SK-N-SH (cell line): Measurements from ENCODE around the gene MAST4. TPM values are rescaled to one million over a fixed set of nuclear protein-coding genes. Genes with fewer than 3 reads are reported as not detected.

Experiments used
- CTCF ChIA-PET: fragments of 300-600, 350-600 bp; formaldehyde crosslinking; extraction: SDS; loops from one replicate; lab custom pipeline; 2021; lab: Yijun Ruan, JAX
- POLR2A ChIA-PET: fragments of 350-600 bp; sonication (Branson Sonifier 250); formaldehyde crosslinking; extraction: SDS; loops from one replicate; lab custom pipeline; 2020; ENCODE audit warnings: antibody characterized with exemption, inconsistent platforms; lab: Yijun Ruan, JAX
- DNase-seq: peaks from one replicate; pipeline ENCODE4 v3.0.0; 2012
- H2AFZ ChIP-seq: fragments of 200-600 bp; sonication (generic); 2 replicates; pipeline ENCODE4 v1.8.1; 2016; ENCODE audit warnings: antibody characterized with exemption, mild to moderate bottlenecking, low read depth
- H3F3A ChIP-seq: fragments of 200-600 bp; sonication (generic); replicated peaks from 2 replicates; pipeline ENCODE3; 2016; ENCODE audit warnings: antibody characterized with exemption, mild to moderate bottlenecking; ENCODE audit not compliant: insufficient read depth
- H3K27ac ChIP-seq, 2 experiments: fragments of 200-500 bp in 1 of 2; fragments of 200-600 bp in 1 of 2; sonication (Bioruptor generic) in 1 of 2; sonication (generic), shearing (Covaris generic) in 1 of 2; 2 replicates each; pipeline versions ENCODE4 v1.5.1 to v1.6.1; 2014 to 2016; ENCODE audit warnings: low read depth in 2 of 2, inconsistent platforms in 1 of 2, low read length in 1 of 2, mild to moderate bottlenecking in 1 of 2, mixed read lengths in 1 of 2
- H3K27me3 ChIP-seq: fragments of 200-600 bp; sonication (generic), shearing (Covaris generic); 2 replicates; pipeline ENCODE4 v1.6.1; 2016; ENCODE audit warnings: mixed run types; ENCODE audit not compliant: insufficient read depth
- H3K36me3 ChIP-seq, 2 experiments: fragments of 200-500 bp in 1 of 2; fragments of 200-600 bp in 1 of 2; sonication (Bioruptor generic) in 1 of 2; sonication (generic) in 1 of 2; replicated peaks in 1 of 2; 2 replicates each; pipeline versions ENCODE3 to v1.5.1; 2014 to 2016; ENCODE audit warnings: low read length in 1 of 2, mild to moderate bottlenecking in 1 of 2; ENCODE audit not compliant: insufficient read depth in 2 of 2, control insufficient read depth in 1 of 2
- H3K4me1 ChIP-seq, 2 experiments: fragments of 200-500 bp in 1 of 2; fragments of 200-600 bp in 1 of 2; sonication (Bioruptor generic) in 1 of 2; sonication (generic), shearing (Covaris generic) in 1 of 2; 2 replicates each; pipeline versions ENCODE4 v1.5.1 to v1.6.1; 2014 to 2016; ENCODE audit warnings: low read depth in 1 of 2, low read length in 1 of 2, mixed run types in 1 of 2; ENCODE audit not compliant: insufficient read depth in 2 of 2, control insufficient read depth in 1 of 2
- H3K4me2 ChIP-seq: fragments of 200-600 bp; sonication (generic), shearing (Covaris generic); 2 replicates; pipeline ENCODE4 v1.6.1; 2017; ENCODE audit warnings: mixed run types
- H3K4me3 ChIP-seq, 2 experiments: fragments of 200-500 bp in 1 of 2; fragments of 200-600 bp in 1 of 2; sonication (Bioruptor generic) in 1 of 2; sonication (generic), shearing (Covaris generic) in 1 of 2; 2 replicates each; pipeline versions ENCODE4 v1.5.1 to v1.8.1; 2014 to 2016; ENCODE audit warnings: low read depth in 2 of 2, inconsistent platforms in 1 of 2, low read length in 1 of 2, mild to moderate bottlenecking in 1 of 2, mixed read lengths in 1 of 2, moderate library complexity in 1 of 2
- H3K79me2 ChIP-seq: fragments of 200-600 bp; sonication (generic); 2 replicates; pipeline ENCODE4 v1.8.1; 2017; ENCODE audit warnings: mild to moderate bottlenecking; ENCODE audit not compliant: insufficient read depth
- H3K9ac ChIP-seq: fragments of 200-600 bp; sonication (generic); 2 replicates; pipeline ENCODE4 v1.6.1; 2017; ENCODE audit warnings: mixed run types
- H3K9me2 ChIP-seq: fragments of 200-600 bp; sonication (generic); 2 replicates; pipeline ENCODE4 v1.6.1; 2017; ENCODE audit warnings: mixed run types
- H3K9me3 ChIP-seq: fragments of 200-600 bp; sonication (generic); 2 replicates; pipeline ENCODE4 v1.6.1; 2017; ENCODE audit warnings: mixed run types, mild to moderate bottlenecking, moderate library complexity
- H4K20me1 ChIP-seq: fragments of 200-600 bp; sonication (generic); 2 replicates; pipeline ENCODE4 v1.6.1; 2017; ENCODE audit warnings: mild to moderate bottlenecking, mixed run types; ENCODE audit not compliant: insufficient read depth
- CHD2 ChIP-seq: fragments of 150-350 bp; IDR thresholded peaks from 2 replicates; pipeline ENCODE4 v1.6.1; 2018; ENCODE audit warnings: low read length; ENCODE audit not compliant: partially characterized antibody
- FOXJ3 ChIP-seq: sonication (generic); formaldehyde crosslinking; IDR thresholded peaks from 2 replicates; pipeline ENCODE4 v1.5.1; 2020; ENCODE audit warnings: mild to moderate bottlenecking, missing genetic modification reagents
- GABPA ChIP-seq: IDR thresholded peaks from 2 replicates; pipeline ENCODE4 v1.4.0; 2012; ENCODE audit warnings: low read depth, mild to moderate bottlenecking
- NFIC ChIP-seq: IDR thresholded peaks from 2 replicates; pipeline ENCODE4 v1.4.0; 2012; ENCODE audit warnings: borderline replicate concordance
- NRF1 ChIP-seq: IDR thresholded peaks from 2 replicates; pipeline ENCODE4 v1.6.1; 2012; ENCODE audit warnings: low read depth, mild to moderate bottlenecking, low read length
- PBX3 ChIP-seq: IDR thresholded peaks from 2 replicates; pipeline ENCODE4; 2012
- POLR2AphosphoS5 ChIP-seq: IDR thresholded peaks from 2 replicates; pipeline ENCODE4 v1.6.1; 2012; ENCODE audit warnings: low read depth, low read length
- RCOR1 ChIP-seq: fragments of 150-350 bp; IDR thresholded peaks from 2 replicates; pipeline ENCODE4 v1.6.1; 2017; ENCODE audit warnings: antibody characterized with exemption, low read length
- RFX5 ChIP-seq: IDR thresholded peaks from 2 replicates; pipeline ENCODE4 v1.6.1; 2012; ENCODE audit warnings: mild to moderate bottlenecking, improper control_type of control experiment, low read length
- SMC3 ChIP-seq: IDR thresholded peaks from 2 replicates; pipeline ENCODE4 v1.6.1; 2012; ENCODE audit warnings: low read depth, low read length, improper control_type of control experiment
- WGBS: methylation state at CpG from one replicate; pipeline ENCODE4 v1.1.6; 2017; ENCODE audit warnings: low lambda C conversion rate; 5-methylcytosine and 5-hydroxymethylcytosine counted together
- polyA plus RNA-seq, 3 experiments: library from polyadenylated mRNA; depleted of rRNA; stranded (reverse); fragments of >200 nt; gene quantifications; 2 replicates each; pipeline ENCODE4 v1.2.3, GENCODE V29; 2012
- TF ChIP-seq, protein P1 (sequence below): IDR thresholded peaks from 2 replicates; pipeline ENCODE4 v1.4.0; 2012; ENCODE audit warnings: low read depth, borderline replicate concordance
- TF ChIP-seq, protein P2 (sequence below): IDR thresholded peaks from 2 replicates; pipeline ENCODE4 v1.4.0; 2012; ENCODE audit warnings: low read depth
- TF ChIP-seq, protein P3 (sequence below): IDR thresholded peaks from 2 replicates; pipeline ENCODE4 v1.4.0; 2012; ENCODE audit warnings: low read depth, borderline replicate concordance
- TF ChIP-seq, protein P4 (sequence below): fragments of 200-600 bp; sonication (generic); IDR thresholded peaks from 2 replicates; pipeline ENCODE4 v1.6.1; 2017; ENCODE audit warnings: antibody characterized with exemption, mild to moderate bottlenecking, moderate library complexity
- TF ChIP-seq, protein P5 (sequence below): fragments of 150-350 bp; IDR thresholded peaks from 2 replicates; pipeline ENCODE4 v1.6.1; 2017; ENCODE audit warnings: antibody characterized with exemption, low read length, low read depth, borderline replicate concordance
- TF ChIP-seq, protein P6 (sequence below): IDR thresholded peaks from 2 replicates; pipeline ENCODE4 v1.6.1; 2012; ENCODE audit warnings: mild to moderate bottlenecking, low read depth, low read length, moderate library complexity

Gene MAST4
- polyA plus RNA-seq, 1 of the 3 experiments (the other 2 are of a cell fraction): 2.2 TPM

- no peaks in the 10 kb centered on the region for H3K9me3 ChIP-seq
- no peaks in the 10 kb centered on the region for H3F3A ChIP-seq
- TF ChIP-seq, protein P1, sequence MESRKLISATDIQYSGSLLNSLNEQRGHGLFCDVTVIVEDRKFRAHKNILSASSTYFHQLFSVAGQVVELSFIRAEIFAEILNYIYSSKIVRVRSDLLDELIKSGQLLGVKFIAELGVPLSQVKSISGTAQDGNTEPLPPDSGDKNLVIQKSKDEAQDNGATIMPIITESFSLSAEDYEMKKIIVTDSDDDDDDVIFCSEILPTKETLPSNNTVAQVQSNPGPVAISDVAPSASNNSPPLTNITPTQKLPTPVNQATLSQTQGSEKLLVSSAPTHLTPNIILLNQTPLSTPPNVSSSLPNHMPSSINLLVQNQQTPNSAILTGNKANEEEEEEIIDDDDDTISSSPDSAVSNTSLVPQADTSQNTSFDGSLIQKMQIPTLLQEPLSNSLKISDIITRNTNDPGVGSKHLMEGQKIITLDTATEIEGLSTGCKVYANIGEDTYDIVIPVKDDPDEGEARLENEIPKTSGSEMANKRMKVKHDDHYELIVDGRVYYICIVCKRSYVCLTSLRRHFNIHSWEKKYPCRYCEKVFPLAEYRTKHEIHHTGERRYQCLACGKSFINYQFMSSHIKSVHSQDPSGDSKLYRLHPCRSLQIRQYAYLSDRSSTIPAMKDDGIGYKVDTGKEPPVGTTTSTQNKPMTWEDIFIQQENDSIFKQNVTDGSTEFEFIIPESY: no peak
- TF ChIP-seq, protein P2, sequence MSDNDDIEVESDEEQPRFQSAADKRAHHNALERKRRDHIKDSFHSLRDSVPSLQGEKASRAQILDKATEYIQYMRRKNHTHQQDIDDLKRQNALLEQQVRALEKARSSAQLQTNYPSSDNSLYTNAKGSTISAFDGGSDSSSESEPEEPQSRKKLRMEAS: no peak
- TF ChIP-seq, all 33 proteins: peak for 0
- Histone ChIP-seq H3K27me3 (no peaks in the 10 kb centered on the region), H3K4me3 (no peak overlapping the region), H3K79me2 (no peaks in the 10 kb centered on the region), H4K20me1 (no peaks in the 10 kb centered on the region), H3K9me2 (no peaks in the 10 kb centered on the region), H3K9ac (no peak overlapping the region), H3K4me2 (no peak overlapping the region), H3K4me1 (no peaks in the 10 kb centered on the region), H2AFZ (no peak overlapping the region), H3K27ac (no peak overlapping the region), H3K36me3 (no peaks in the 10 kb centered on the region)
- ChIA-PET POLR2A (interaction anchor here (0.6 kb wide), 1 partner anchor 33 kb away, joined by 5 read pairs; no protein-coding TSS in a partner anchor), CTCF (no interaction called here)
- no peak for DNase-seq
Observed at GRCh38 chr5:66609615-66610014, 13.4 kb downstream of the MAST4 start.

GRCh38 chr5:66612226-66612625, 16.0 kb downstream of the MAST4 start:
- H4K20me1 ChIP-seq: no peaks in the 10 kb centered on the region
- TF ChIP-seq GABPA (no peak), NRF1 (no peak), FOXJ3 (CRISPR knock-in tag) (no peak), NFIC (no peak), SMC3 (no peak), POLR2AphosphoS5 (no peak), RFX5 (no peak), CHD2 (no peak), PBX3 (no peak), RCOR1 (no peak)
- TF ChIP-seq, protein P3, sequence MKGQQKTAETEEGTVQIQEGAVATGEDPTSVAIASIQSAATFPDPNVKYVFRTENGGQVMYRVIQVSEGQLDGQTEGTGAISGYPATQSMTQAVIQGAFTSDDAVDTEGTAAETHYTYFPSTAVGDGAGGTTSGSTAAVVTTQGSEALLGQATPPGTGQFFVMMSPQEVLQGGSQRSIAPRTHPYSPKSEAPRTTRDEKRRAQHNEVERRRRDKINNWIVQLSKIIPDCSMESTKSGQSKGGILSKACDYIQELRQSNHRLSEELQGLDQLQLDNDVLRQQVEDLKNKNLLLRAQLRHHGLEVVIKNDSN: no peak
- TF ChIP-seq, protein P4, sequence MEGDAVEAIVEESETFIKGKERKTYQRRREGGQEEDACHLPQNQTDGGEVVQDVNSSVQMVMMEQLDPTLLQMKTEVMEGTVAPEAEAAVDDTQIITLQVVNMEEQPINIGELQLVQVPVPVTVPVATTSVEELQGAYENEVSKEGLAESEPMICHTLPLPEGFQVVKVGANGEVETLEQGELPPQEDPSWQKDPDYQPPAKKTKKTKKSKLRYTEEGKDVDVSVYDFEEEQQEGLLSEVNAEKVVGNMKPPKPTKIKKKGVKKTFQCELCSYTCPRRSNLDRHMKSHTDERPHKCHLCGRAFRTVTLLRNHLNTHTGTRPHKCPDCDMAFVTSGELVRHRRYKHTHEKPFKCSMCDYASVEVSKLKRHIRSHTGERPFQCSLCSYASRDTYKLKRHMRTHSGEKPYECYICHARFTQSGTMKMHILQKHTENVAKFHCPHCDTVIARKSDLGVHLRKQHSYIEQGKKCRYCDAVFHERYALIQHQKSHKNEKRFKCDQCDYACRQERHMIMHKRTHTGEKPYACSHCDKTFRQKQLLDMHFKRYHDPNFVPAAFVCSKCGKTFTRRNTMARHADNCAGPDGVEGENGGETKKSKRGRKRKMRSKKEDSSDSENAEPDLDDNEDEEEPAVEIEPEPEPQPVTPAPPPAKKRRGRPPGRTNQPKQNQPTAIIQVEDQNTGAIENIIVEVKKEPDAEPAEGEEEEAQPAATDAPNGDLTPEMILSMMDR: no peak
- TF ChIP-seq, protein P5, sequence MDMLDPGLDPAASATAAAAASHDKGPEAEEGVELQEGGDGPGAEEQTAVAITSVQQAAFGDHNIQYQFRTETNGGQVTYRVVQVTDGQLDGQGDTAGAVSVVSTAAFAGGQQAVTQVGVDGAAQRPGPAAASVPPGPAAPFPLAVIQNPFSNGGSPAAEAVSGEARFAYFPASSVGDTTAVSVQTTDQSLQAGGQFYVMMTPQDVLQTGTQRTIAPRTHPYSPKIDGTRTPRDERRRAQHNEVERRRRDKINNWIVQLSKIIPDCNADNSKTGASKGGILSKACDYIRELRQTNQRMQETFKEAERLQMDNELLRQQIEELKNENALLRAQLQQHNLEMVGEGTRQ: no peak
- TF ChIP-seq, protein P6, sequence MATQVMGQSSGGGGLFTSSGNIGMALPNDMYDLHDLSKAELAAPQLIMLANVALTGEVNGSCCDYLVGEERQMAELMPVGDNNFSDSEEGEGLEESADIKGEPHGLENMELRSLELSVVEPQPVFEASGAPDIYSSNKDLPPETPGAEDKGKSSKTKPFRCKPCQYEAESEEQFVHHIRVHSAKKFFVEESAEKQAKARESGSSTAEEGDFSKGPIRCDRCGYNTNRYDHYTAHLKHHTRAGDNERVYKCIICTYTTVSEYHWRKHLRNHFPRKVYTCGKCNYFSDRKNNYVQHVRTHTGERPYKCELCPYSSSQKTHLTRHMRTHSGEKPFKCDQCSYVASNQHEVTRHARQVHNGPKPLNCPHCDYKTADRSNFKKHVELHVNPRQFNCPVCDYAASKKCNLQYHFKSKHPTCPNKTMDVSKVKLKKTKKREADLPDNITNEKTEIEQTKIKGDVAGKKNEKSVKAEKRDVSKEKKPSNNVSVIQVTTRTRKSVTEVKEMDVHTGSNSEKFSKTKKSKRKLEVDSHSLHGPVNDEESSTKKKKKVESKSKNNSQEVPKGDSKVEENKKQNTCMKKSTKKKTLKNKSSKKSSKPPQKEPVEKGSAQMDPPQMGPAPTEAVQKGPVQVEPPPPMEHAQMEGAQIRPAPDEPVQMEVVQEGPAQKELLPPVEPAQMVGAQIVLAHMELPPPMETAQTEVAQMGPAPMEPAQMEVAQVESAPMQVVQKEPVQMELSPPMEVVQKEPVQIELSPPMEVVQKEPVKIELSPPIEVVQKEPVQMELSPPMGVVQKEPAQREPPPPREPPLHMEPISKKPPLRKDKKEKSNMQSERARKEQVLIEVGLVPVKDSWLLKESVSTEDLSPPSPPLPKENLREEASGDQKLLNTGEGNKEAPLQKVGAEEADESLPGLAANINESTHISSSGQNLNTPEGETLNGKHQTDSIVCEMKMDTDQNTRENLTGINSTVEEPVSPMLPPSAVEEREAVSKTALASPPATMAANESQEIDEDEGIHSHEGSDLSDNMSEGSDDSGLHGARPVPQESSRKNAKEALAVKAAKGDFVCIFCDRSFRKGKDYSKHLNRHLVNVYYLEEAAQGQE: no peak
- WGBS: 17% methylated on average over 5 of the region's 5 CpGs
- no peak overlapping the region for H3K27ac ChIP-seq
- H3K4me1 ChIP-seq: no peaks in the 10 kb centered on the region
- no peak overlapping the region for H2AFZ ChIP-seq
- H3K9me3 ChIP-seq: no peaks in the 10 kb centered on the region
- no peak for DNase-seq
- ChIA-PET CTCF (no interaction called here), POLR2A (no interaction called here)
- H3K9ac ChIP-seq: no peak overlapping the region
- H3K27me3 ChIP-seq: no peaks in the 10 kb centered on the region
- H3K36me3 ChIP-seq: no peaks in the 10 kb centered on the region
- no peaks in the 10 kb centered on the region for H3F3A ChIP-seq
- H3K9me2 ChIP-seq: no peaks in the 10 kb centered on the region
- H3K4me2 ChIP-seq: no peak overlapping the region
- H3K79me2 ChIP-seq: no peaks in the 10 kb centered on the region
- H3K4me3 ChIP-seq: no peak overlapping the region
